HFFc6 (cell line): ENCODE data around the gene KRT6B. TPM values are rescaled to one million over a fixed set of nuclear protein-coding genes. Genes with fewer than 3 reads are reported as not detected.
"Not testable (repeated sequence)": the region's sequence is repeated elsewhere in the genome, so short reads cannot be mapped to it uniquely, and the experiment has no call there.

Experiments
- DNase-seq: peaks from one replicate; pipeline ENCODE4 v3.0.0-alpha.2; 2018
- H3K27ac Mint-ChIP-seq: 2 replicates; pipeline ENCODE4 v1.8.0; 2020; ENCODE audit warnings: mild to moderate bottlenecking, mixed read lengths
- H3K27me3 Mint-ChIP-seq: 2 replicates; pipeline ENCODE4 v1.8.0; 2021; ENCODE audit warnings: mild to moderate bottlenecking, moderate library complexity, mixed read lengths; ENCODE audit not compliant: insufficient read depth
- H3K36me3 Mint-ChIP-seq: 2 replicates; pipeline ENCODE4 v1.8.0; 2021; ENCODE audit warnings: low read depth, mixed read lengths
- H3K4me1 Mint-ChIP-seq: 2 replicates; pipeline ENCODE4 v1.8.0; 2020; ENCODE audit warnings: low read depth, mixed read lengths
- H3K4me3 Mint-ChIP-seq: 2 replicates; pipeline ENCODE4 v1.8.0; 2020; ENCODE audit warnings: mild to moderate bottlenecking, moderate library complexity, mixed read lengths
- H3K9me3 Mint-ChIP-seq: 2 replicates; pipeline ENCODE4 v1.8.0; 2020; ENCODE audit warnings: mild to moderate bottlenecking, mixed read lengths
- total RNA-seq, 6 experiments: library from RNA; stranded (reverse); fragmentation: NEBNext Ultra II Directional; extraction: Animal tissue kit (Norgen Biotek cat#: 25700); gene quantifications; 2 replicates in 1 of 6; 3 replicates in 5 of 6; pipeline ENCODE4 v1.2.3, GENCODE V29; 2021
- TF ChIP-seq, protein P1 (sequence below): fragments of 200-600 bp; sonication (generic); IDR thresholded peaks from 2 replicates; pipeline ENCODE4 v1.5.0; 2021; ENCODE audit warnings: antibody characterized with exemption, mild to moderate bottlenecking

Gene KRT6B
- total RNA-seq, 6 experiments from 2014 or later: not detected

DNA sequence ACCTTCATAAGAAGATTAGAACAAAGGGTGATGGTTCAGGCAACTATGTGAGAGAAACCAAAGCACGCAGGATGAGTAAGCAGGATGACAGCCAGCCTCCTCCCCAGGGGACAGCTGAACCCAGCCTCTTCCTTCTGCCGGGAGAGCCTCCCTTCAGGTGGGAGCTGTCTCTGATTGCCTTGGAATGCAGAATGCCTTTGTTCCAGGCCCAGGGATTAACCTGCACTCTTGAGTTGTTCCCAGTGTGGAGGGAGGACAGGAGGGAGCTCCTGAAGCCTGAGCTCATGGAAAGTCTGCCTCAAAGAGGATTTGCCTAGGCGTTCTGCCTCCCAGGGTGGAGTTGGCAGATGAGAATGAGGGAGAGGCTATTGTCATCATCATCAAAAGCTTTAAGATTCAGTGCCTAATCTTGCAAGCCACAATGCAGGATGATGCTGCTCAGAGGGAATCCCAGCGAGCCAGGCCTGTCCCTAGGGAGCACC is 44.7 kb upstream of the KRT6B start:
- Mint-ChIP-seq H3K9me3 (no peaks in the 10 kb centered on the region), H3K4me1 (peaks cover 27% of the 10 kb centered on the region), H3K4me3 (no peak overlapping the region; the same call in 1 of the 2 replicates), H3K27me3 (peaks cover 33% of the 10 kb centered on the region), H3K27ac (peak overlapping the region; percentile 51; the same call in 1 of the 2 replicates), H3K36me3 (no peaks in the 10 kb centered on the region)
- TF ChIP-seq, protein P1, sequence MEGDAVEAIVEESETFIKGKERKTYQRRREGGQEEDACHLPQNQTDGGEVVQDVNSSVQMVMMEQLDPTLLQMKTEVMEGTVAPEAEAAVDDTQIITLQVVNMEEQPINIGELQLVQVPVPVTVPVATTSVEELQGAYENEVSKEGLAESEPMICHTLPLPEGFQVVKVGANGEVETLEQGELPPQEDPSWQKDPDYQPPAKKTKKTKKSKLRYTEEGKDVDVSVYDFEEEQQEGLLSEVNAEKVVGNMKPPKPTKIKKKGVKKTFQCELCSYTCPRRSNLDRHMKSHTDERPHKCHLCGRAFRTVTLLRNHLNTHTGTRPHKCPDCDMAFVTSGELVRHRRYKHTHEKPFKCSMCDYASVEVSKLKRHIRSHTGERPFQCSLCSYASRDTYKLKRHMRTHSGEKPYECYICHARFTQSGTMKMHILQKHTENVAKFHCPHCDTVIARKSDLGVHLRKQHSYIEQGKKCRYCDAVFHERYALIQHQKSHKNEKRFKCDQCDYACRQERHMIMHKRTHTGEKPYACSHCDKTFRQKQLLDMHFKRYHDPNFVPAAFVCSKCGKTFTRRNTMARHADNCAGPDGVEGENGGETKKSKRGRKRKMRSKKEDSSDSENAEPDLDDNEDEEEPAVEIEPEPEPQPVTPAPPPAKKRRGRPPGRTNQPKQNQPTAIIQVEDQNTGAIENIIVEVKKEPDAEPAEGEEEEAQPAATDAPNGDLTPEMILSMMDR: no peak
- DNase-seq: peak; percentile 53

DNA sequence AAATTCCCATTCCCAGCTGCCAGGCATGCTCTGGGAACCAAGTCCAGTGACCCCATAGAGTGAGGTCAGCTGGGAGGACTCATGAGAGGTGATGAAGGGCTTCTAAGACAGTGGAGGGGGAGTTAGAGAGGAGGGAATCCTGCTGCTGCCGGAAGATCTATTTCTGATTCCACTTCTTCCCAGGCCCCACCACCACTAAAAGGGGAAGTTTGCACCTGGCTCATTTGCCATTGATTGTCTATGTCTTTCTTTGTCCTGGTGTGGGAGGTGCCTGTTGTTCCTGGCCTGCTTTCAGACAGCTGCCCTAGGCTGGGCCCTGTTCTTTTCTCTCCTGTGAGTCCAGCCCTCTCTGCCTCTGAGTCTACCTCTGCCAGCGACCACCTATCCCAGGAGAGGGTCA is 44.1 kb upstream of the KRT6B start:
- H3K4me1 Mint-ChIP-seq: peaks cover 27% of the 10 kb centered on the region
- peaks cover 35% of the 10 kb centered on the region for H3K27me3 Mint-ChIP-seq
- H3K4me3 Mint-ChIP-seq: peak overlapping the region; percentile 6; the same call in 1 of the 2 replicates
- H3K9me3 Mint-ChIP-seq: no peaks in the 10 kb centered on the region
- no peak for DNase-seq
- H3K36me3 Mint-ChIP-seq: no peaks in the 10 kb centered on the region
- TF ChIP-seq, protein P1: no peak
- H3K27ac Mint-ChIP-seq: peak overlapping the region; percentile 51; the same call in 1 of the 2 replicates

DNA sequence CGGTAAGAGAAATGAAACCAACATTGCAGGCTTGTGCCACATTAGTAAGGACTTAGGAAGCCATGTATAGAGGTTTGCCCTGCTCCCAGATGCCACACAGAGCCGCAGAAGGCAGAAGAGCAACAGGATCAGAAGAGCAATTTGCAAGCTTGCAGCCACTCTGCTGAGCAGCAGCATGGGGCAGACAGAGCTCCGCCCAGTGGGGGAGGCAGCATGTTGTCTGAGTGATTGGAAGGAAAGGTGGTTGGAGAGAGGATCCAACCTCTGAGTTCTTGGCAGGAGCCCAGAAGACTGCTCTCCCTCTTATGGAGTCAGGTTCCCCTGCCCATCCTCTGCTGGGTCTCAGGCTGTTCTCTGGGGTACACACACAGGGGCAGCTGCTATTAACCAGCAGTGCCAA is 43.4 kb upstream of the KRT6B start:
- DNase-seq: no peak
- Mint-ChIP-seq H3K36me3 (no peaks in the 10 kb centered on the region), H3K27me3 (peaks cover 39% of the 10 kb centered on the region), H3K4me3 (no peak overlapping the region), H3K27ac (no peak overlapping the region), H3K4me1 (peaks cover 27% of the 10 kb centered on the region), H3K9me3 (no peaks in the 10 kb centered on the region)
- TF ChIP-seq, protein P1: no peak

DNA sequence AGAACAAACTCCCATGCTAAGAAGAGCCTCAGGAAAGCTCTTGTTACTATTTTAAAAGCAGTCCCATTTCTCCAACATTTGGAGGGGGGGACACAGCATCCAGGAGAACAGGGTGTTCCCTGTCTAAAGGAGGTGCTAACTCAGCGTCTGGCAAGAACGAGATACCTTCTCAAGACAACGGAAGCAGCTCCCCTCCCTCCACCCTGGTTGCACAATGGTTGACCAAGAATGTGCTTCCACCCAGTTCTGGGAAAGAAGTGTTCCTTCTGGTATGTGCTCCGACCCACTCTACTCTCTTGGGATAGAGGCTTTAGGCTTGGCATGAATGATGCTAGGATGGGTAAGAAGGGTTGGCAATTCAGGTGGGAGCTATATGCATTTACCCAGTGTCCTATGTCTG is 42.6 kb upstream of the KRT6B start:
- Mint-ChIP-seq H3K4me3 (no peak overlapping the region), H3K4me1 (peaks cover 27% of the 10 kb centered on the region), H3K9me3 (no peaks in the 10 kb centered on the region), H3K27me3 (peaks cover 46% of the 10 kb centered on the region), H3K27ac (no peak overlapping the region), H3K36me3 (no peaks in the 10 kb centered on the region)
- DNase-seq: no peak
- TF ChIP-seq, protein P1: no peak

DNA sequence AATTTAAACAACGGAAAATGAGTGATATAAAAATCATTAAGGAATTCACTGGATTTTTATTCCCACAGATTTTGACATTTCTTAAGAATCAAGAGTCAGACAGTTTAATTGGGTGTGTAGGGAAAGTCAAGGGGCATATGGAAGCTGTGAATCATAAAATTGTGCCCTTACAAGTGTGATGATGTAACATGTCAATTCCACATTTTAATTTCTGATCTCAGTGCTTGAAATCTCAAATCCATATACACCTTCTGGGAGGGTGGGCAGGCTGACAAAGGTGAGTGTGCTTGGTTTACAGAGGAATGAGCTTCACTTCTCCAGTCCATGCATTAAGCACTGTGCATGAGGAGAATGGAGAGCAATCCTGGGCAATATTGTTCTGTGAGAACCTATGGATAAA is 42.2 kb upstream of the KRT6B start:
- no peaks in the 10 kb centered on the region for H3K9me3 Mint-ChIP-seq
- TF ChIP-seq, protein P1: no peak
- peaks cover 47% of the 10 kb centered on the region for H3K27me3 Mint-ChIP-seq
- no peak overlapping the region for H3K4me3 Mint-ChIP-seq
- H3K27ac Mint-ChIP-seq: no peak overlapping the region
- peaks cover 27% of the 10 kb centered on the region for H3K4me1 Mint-ChIP-seq
- DNase-seq: no peak
- H3K36me3 Mint-ChIP-seq: no peaks in the 10 kb centered on the region

DNA sequence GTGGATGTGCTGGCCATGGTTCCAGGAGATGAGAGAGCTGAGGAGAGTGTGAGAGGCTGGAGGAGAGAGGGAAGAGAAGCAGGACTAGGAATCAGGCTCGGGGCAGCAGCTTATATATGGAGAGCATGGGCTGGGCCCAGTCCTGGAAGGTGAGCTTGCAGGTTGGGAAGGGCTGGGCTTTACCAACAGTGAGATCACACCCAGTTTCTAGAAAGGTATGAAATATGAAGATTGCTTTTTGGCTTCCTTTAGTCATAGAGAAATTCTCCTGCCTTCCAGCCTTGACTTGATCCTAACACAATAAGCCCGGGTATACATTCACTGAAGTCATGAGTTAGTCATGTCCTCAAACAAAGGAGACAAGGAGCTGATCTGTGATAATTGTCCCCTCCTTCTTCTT is 41.2 kb upstream of the KRT6B start, which contains the start of gene KRT6A:
KRT6A (minus strand) TSS at position 86 of the 400 bp plus-strand sequence; CDS start at position 17, 69 bp downstream.
- Mint-ChIP-seq H3K4me3 (no peak within 1 kb of the TSS), H3K4me1 (peaks cover 27% of the 10 kb centered on the region), H3K27ac (no peak within 1 kb of the TSS), H3K27me3 (peaks cover 52% of the 10 kb centered on the region), H3K36me3 (no peaks in the 10 kb centered on the region), H3K9me3 (no peaks in the 10 kb centered on the region)
- DNase-seq: no peak
- TF ChIP-seq, protein P1: no peak

DNA sequence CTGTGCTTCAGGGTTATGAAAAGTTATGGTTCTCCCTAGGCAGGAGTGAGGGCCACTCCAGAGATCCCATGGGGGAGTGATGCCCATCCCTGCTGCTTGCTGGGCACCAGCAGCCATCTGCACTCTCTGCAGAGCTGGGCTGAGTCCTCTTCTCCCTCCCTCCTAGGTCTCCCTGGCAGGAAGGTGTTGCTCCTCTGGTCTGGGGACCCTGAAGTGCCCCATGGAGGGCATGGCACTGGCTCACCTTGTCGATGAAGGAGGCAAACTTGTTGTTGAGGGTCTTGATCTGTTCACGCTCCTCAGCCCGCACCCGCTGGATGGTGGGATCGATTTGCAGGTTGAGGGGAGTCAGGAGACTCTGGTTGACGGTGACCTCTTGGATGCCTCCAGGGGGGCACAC is 40.5 kb upstream of the KRT6B start:
- not testable (repeated sequence) for DNase-seq, H3K4me3 Mint-ChIP-seq, H3K27ac Mint-ChIP-seq, H3K9me3 Mint-ChIP-seq, H3K36me3 Mint-ChIP-seq
- Mint-ChIP-seq H3K4me1 (peaks cover 27% of the 10 kb centered on the region), H3K27me3 (peaks cover 57% of the 10 kb centered on the region)

DNA sequence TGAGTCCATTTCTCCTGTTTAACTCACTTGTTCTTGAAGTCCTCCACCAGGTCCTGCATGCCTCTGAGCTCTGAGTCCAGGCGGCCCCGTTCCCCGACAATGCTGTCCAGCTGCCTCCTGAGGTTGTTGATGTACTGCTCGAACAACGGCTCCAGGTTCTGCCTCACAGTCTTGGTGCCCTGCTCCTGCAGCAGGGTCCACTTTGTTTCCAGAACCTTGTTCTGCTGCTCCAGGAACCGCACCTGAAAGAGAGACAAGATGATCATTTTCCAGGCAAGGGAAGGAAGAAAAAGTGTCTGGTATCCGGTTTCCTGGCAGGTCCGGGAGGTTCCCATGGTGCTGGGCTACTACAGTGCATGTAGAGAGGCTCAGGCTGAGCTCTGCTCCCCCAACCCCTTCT is 39.5 kb upstream of the KRT6B start:
- DNase-seq, H3K9me3 Mint-ChIP-seq, H3K36me3 Mint-ChIP-seq, H3K4me3 Mint-ChIP-seq, H3K27ac Mint-ChIP-seq: not testable (repeated sequence)
- peaks cover 24% of the 10 kb centered on the region for H3K4me1 Mint-ChIP-seq
- peaks cover 59% of the 10 kb centered on the region for H3K27me3 Mint-ChIP-seq
